DND-41 (cell line): ENCODE data around the gene SUMO4.

Source experiments
- ATAC-seq: fragments of 200-7000 bp; cut with Tn5 transposase; 3 replicates; pipeline ENCODE4 v1.9.1; 2021; ENCODE audit warnings: low read depth; ENCODE audit not compliant: insufficient read depth
- DNase-seq: peaks from one replicate; pipeline ENCODE4 v3.0.0-alpha.2; 2020
- H2AFZ ChIP-seq: 2 replicates; pipeline ENCODE4 v1.6.0; 2012; ENCODE audit warnings: low read depth, low read length
- H3K27ac ChIP-seq: 2 replicates; pipeline ENCODE4 v1.5.1; 2012; ENCODE audit warnings: low read length, inconsistent platforms
- H3K27me3 ChIP-seq: fragments of 200-600 bp; sonication (generic); 2 replicates; pipeline ENCODE4 v1.6.0; 2012; ENCODE audit warnings: low read length, mild to moderate bottlenecking, inconsistent platforms; ENCODE audit not compliant: insufficient read depth, poor library complexity
- H3K36me3 ChIP-seq: 2 replicates; pipeline ENCODE4 v1.5.1; 2012; ENCODE audit warnings: low read length, inconsistent platforms; ENCODE audit not compliant: insufficient read depth
- H3K4me1 ChIP-seq: 2 replicates; pipeline ENCODE4 v1.5.1; 2012; ENCODE audit warnings: mild to moderate bottlenecking, low read length; ENCODE audit not compliant: insufficient read depth
- H3K4me2 ChIP-seq: 2 replicates; pipeline ENCODE4 v1.6.0; 2012; ENCODE audit warnings: mild to moderate bottlenecking, moderate library complexity, low read length, inconsistent platforms; ENCODE audit not compliant: insufficient read depth
- H3K4me3 ChIP-seq, 2 experiments: fragments of 200-600 bp in 1 of 2; shearing (Covaris generic) in 1 of 2; 2 replicates each; pipeline ENCODE4 v1.5.1; 2012 to 2016; ENCODE audit warnings: inconsistent platforms in 2 of 2, low read length in 2 of 2, mild to moderate bottlenecking in 2 of 2, low read depth in 1 of 2, moderate library complexity in 1 of 2
- H3K79me2 ChIP-seq: 2 replicates; pipeline ENCODE4 v1.6.0; 2012; ENCODE audit warnings: low read length, inconsistent platforms; ENCODE audit not compliant: insufficient read depth
- H3K9ac ChIP-seq: 2 replicates; pipeline ENCODE4 v1.6.0; 2012; ENCODE audit warnings: low read depth, mild to moderate bottlenecking, inconsistent platforms, low read length, moderate library complexity
- H3K9me3 ChIP-seq: 2 replicates; pipeline ENCODE4 v1.5.1; 2012; ENCODE audit warnings: low read length, moderate library complexity, mild to moderate bottlenecking, inconsistent platforms; ENCODE audit not compliant: insufficient read depth, severe bottlenecking
- H4K20me1 ChIP-seq: 2 replicates; pipeline ENCODE4 v1.6.0; 2012; ENCODE audit warnings: low read length; ENCODE audit not compliant: insufficient read depth
- EZH2 ChIP-seq: IDR thresholded peaks from 3 replicates; pipeline ENCODE4 v1.6.1; 2012; ENCODE audit warnings: borderline replicate concordance, low read depth, mild to moderate bottlenecking, moderate library complexity, low read length, inconsistent platforms; ENCODE audit not compliant: severe bottlenecking
- TF ChIP-seq, protein P1 (sequence below): IDR thresholded peaks from 2 replicates; pipeline ENCODE4 v1.5.1; 2012; ENCODE audit warnings: borderline replicate concordance, low read length, moderate library complexity, mild to moderate bottlenecking; ENCODE audit not compliant: poor library complexity, severe bottlenecking; ENCODE audit errors: extremely low read depth

Gene SUMO4

DNA sequence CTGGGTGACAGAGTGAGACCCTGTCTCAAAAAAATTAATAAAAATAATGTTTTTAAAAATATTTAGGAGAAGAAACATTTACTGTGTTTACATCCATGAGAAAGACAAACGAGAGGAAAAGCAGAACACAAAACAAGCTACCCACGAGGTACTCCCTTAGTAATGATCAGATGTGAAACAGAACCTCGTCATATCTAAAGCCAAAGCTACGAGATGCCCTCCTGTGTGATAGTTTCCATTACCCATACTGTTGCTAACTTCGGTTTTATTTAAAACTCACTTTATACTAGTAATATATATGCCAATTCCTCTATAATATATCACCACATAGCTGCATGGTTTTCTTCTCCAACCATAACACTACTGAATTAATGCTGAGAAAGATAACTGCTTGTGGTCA lies 21.1 kb downstream of the SUMO4 start:
- H3K4me1 ChIP-seq = no peaks in the 10 kb centered on the region
- no peaks in the 10 kb centered on the region for H4K20me1 ChIP-seq
- H3K9ac ChIP-seq = no peak overlapping the region
- no peak overlapping the region for H2AFZ ChIP-seq
- ATAC-seq = no peak
- H3K36me3 ChIP-seq = no peaks in the 10 kb centered on the region
- no peak overlapping the region for H3K27ac ChIP-seq
- no peaks in the 10 kb centered on the region for H3K79me2 ChIP-seq
- H3K27me3 ChIP-seq = no peaks in the 10 kb centered on the region
- H3K4me3 ChIP-seq = no peak overlapping the region
- no peak overlapping the region for H3K4me2 ChIP-seq
- no peaks in the 10 kb centered on the region for H3K9me3 ChIP-seq
- DNase-seq = no peak
- no peak for TF ChIP-seq EZH2
- TF ChIP-seq, protein P1, sequence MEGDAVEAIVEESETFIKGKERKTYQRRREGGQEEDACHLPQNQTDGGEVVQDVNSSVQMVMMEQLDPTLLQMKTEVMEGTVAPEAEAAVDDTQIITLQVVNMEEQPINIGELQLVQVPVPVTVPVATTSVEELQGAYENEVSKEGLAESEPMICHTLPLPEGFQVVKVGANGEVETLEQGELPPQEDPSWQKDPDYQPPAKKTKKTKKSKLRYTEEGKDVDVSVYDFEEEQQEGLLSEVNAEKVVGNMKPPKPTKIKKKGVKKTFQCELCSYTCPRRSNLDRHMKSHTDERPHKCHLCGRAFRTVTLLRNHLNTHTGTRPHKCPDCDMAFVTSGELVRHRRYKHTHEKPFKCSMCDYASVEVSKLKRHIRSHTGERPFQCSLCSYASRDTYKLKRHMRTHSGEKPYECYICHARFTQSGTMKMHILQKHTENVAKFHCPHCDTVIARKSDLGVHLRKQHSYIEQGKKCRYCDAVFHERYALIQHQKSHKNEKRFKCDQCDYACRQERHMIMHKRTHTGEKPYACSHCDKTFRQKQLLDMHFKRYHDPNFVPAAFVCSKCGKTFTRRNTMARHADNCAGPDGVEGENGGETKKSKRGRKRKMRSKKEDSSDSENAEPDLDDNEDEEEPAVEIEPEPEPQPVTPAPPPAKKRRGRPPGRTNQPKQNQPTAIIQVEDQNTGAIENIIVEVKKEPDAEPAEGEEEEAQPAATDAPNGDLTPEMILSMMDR = no peak

DNA sequence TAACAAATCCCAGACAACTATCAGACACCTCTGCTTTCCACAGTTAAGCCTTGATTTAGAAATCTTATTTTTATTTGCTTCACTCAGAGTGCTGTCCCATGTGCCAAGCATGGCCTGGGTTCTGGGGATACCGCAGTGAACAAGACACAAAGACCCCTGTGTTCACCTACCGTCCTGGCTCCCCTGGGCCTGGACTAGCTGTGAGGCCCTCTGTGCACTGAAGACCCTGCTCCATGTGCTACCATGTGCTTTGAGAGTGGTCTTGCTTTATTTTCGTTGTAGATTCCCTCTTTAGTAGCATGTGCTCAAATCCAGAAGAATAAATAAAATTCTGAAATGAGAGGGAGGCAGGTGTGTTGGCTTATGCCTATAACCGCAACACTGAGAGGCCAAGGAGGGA lies 22.5 kb downstream of the SUMO4 start:
- ATAC-seq (no peak), DNase-seq (no peak)
- no peaks in the 10 kb centered on the region for H4K20me1 ChIP-seq
- TF ChIP-seq, protein P1 = no peak
- TF ChIP-seq EZH2 = no peak
- H3K4me2 ChIP-seq = no peak overlapping the region
- no peaks in the 10 kb centered on the region for H3K79me2 ChIP-seq
- H3K9me3 ChIP-seq = no peaks in the 10 kb centered on the region
- no peak overlapping the region for H3K4me3 ChIP-seq
- no peak overlapping the region for H3K27ac ChIP-seq
- no peaks in the 10 kb centered on the region for H3K27me3 ChIP-seq
- no peak overlapping the region for H2AFZ ChIP-seq
- no peaks in the 10 kb centered on the region for H3K4me1 ChIP-seq
- H3K36me3 ChIP-seq = no peaks in the 10 kb centered on the region
- H3K9ac ChIP-seq = no peak overlapping the region

DNA sequence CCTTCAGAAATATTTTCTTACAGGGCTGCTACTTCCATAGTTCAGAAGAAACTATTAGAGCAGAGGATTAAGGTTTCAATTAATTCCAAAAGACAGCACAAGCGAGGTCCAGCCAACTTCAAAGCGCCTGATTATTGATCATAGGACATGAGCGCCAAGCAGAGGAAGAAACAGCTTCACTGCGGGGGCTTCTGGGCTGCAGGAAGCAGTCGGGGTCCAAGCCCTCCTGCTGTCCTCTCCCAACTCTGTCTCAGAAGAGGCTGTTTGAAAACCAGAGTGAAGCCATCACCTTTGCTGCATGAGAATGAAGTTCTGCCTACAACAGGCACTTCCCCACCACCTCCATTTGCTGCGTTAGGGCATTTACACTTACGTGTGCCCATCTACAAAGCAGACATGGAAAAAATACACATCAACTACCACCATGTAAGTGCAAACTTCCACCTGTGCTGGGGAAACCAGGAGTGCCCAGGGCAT lies 23.9 kb downstream of the SUMO4 start:
- no peaks in the 10 kb centered on the region for H3K4me1 ChIP-seq
- H3K27ac ChIP-seq = no peak overlapping the region
- H3K79me2 ChIP-seq = no peaks in the 10 kb centered on the region
- no peak for TF ChIP-seq EZH2
- TF ChIP-seq, protein P1 = no peak
- H3K4me3 ChIP-seq = no peak overlapping the region
- H3K9me3 ChIP-seq = no peaks in the 10 kb centered on the region
- no peaks in the 10 kb centered on the region for H3K36me3 ChIP-seq
- no peaks in the 10 kb centered on the region for H4K20me1 ChIP-seq
- no peaks in the 10 kb centered on the region for H3K27me3 ChIP-seq
- H2AFZ ChIP-seq = no peak overlapping the region
- ATAC-seq (no peak), DNase-seq (no peak)
- no peak overlapping the region for H3K4me2 ChIP-seq
- H3K9ac ChIP-seq = no peak overlapping the region

DNA sequence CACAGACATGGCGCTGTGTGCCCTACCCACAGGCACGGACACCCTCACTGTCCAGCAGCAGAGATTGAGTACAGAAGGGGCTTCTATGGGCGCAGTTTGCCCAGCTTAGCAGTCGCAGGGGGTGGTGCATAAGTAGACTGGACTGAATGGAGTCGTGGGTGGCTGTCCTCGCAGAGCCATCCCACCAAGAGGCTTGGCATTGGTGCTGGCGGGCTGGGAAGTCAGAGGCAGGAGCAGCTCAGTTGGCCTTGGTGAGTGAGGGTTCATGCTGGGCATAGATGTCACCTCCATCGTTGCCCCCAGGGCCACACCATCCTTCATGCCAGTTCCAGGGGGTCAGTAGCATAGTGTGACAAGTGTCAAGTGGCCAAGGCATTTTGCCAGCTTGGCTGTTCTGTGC lies 25.2 kb downstream of the SUMO4 start:
- no peak for ATAC-seq
- Histone ChIP-seq H3K4me1 (no peaks in the 10 kb centered on the region), H3K9me3 (no peaks in the 10 kb centered on the region), H3K36me3 (no peaks in the 10 kb centered on the region), H3K27me3 (no peaks in the 10 kb centered on the region), H3K4me2 (no peak overlapping the region), H3K27ac (no peak overlapping the region), H3K79me2 (no peaks in the 10 kb centered on the region), H3K4me3 (no peak overlapping the region), H3K9ac (no peak overlapping the region), H2AFZ (no peak overlapping the region), H4K20me1 (no peaks in the 10 kb centered on the region)
- no peak for DNase-seq
- TF ChIP-seq EZH2 = no peak
- TF ChIP-seq, protein P1 = no peak
